OCI-LY3 (cell line): ENCODE measurements around the gene ELF3.
"Not testable (repeated sequence)": the region's sequence is repeated elsewhere in the genome, so short reads cannot be mapped to it uniquely, and the experiment has no call there.

Experiments used
- CTCF ChIP-seq: fragments of 200-600, 300-600 bp; sonication (generic); IDR thresholded peaks from 2 replicates; pipeline ENCODE4 v1.5.1; 2014; ENCODE audit warnings: antibody characterized with exemption, low read length, low read depth
- EZH2phosphoT487 ChIP-seq: fragments of 200-600 bp; shearing (Covaris generic); IDR thresholded peaks from 2 replicates; pipeline ENCODE4 v1.6.1; 2018; ENCODE audit warnings: antibody characterized with exemption, mixed run types, low read depth

DNA sequence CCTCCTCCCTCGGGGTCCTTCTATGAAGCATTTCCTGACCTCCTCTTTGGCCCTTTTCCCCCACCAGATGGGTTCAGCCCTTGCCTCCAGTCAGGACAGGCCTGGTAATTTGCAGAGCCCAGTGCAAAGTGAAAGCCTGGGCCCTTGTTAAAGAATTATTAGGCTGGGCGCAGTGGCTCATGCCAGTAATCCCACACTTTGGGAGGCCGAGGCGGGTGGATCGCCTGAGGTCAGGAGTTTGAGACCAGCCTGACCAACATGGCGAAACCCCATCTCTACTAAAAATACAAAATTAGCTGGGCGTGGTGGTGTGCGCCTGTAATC is 8.8 kb downstream of the ELF3 start:
- TF ChIP-seq CTCF, EZH2phosphoT487: not testable (repeated sequence)
